ENCODE results near the gene ALS2CL.

- TF ChIP-seq CTCF (IDR thresholded peaks at IDR 0.05; ENCODE audit: poor library complexity) (no peak), EZH2phosphoT487 (IDR thresholded peaks at IDR 0.05; ENCODE audit: low read depth, severe bottlenecking, unreplicated experiment) (no peak)
These were observed 67.4 kb downstream of the ALS2CL start for GRCh38 chr3:46626039-46626438.

Measured in hepatocyte (in vitro differentiated cells).